ENCODE measurements around the gene SLC6A18. TPM values are rescaled to one million over a fixed set of nuclear protein-coding genes. Genes with fewer than 3 reads are reported as not detected.

SLC6A18 gene, protein sequence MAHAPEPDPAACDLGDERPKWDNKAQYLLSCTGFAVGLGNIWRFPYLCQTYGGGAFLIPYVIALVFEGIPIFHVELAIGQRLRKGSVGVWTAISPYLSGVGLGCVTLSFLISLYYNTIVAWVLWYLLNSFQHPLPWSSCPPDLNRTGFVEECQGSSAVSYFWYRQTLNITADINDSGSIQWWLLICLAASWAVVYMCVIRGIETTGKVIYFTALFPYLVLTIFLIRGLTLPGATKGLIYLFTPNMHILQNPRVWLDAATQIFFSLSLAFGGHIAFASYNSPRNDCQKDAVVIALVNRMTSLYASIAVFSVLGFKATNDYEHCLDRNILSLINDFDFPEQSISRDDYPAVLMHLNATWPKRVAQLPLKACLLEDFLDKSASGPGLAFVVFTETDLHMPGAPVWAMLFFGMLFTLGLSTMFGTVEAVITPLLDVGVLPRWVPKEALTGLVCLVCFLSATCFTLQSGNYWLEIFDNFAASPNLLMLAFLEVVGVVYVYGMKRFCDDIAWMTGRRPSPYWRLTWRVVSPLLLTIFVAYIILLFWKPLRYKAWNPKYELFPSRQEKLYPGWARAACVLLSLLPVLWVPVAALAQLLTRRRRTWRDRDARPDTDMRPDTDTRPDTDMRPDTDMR
- total RNA-seq: under 1 TPM in 1 of 2 experiments, not detected in 1; 0.10 TPM

DNA sequence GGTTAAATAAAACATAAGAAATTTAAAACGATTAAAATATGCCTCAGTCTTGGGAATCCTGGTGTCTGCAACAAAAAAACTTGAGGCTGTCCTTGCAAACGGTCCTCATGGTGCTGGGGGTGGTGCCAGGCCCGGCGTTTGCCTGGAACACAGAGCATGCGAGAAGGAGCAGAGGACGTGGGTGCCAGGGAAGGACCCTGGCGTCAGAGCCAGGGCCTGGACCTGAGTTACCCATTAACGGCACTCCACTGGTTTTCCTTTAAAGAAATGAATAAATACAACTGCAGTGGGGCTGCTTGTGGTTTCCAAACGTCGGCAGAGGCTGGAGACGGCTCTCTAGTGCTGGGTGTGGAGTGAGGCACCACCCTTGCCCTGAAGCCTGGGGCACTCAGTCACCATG lies at the start of gene SLC6A18:
Gene SLC6A18, plus strand, starts transcription at position 301 of the 400 bp plus-strand sequence. Its CDS starts 97 bp downstream, at position 398.

DNA sequence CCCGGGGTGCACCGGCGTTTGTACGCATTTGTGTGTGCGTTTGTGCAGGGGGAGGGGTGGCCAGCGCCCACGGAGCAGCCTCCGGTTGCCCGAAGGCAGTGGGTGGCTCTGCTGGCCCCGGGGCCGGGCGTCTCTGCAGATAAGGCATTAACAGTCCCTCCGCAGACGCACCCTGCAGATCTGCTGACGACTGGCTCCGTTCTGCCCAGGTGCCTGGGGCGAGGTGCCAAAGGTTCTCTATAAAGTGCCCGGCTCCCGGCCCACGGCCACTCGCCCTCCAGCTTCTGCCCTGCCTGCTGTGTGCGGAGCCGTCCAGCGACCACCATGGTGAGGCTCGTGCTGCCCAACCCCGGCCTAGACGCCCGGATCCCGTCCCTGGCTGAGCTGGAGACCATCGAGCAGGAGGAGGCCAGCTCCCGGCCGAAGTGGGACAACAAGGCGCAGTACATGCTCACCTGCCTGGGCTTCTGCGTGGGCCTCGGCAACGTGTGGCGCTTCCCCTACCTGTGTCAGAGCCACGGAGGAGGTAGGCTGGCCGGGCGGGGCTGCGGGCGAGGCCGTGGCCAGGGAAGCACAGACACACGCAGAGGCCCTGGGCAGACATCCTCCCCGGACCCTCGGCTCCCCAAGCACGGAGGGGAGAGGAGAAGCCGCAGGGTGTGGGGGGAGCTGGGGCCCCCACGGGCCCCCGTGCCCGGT lies 23.7 kb upstream of the SLC6A18 start, which contains the start of gene SLC6A19:
Gene SLC6A19, plus strand, starts transcription at position 269 of the 699 bp plus-strand sequence. Its CDS starts 56 bp downstream, at position 325.

DNA sequence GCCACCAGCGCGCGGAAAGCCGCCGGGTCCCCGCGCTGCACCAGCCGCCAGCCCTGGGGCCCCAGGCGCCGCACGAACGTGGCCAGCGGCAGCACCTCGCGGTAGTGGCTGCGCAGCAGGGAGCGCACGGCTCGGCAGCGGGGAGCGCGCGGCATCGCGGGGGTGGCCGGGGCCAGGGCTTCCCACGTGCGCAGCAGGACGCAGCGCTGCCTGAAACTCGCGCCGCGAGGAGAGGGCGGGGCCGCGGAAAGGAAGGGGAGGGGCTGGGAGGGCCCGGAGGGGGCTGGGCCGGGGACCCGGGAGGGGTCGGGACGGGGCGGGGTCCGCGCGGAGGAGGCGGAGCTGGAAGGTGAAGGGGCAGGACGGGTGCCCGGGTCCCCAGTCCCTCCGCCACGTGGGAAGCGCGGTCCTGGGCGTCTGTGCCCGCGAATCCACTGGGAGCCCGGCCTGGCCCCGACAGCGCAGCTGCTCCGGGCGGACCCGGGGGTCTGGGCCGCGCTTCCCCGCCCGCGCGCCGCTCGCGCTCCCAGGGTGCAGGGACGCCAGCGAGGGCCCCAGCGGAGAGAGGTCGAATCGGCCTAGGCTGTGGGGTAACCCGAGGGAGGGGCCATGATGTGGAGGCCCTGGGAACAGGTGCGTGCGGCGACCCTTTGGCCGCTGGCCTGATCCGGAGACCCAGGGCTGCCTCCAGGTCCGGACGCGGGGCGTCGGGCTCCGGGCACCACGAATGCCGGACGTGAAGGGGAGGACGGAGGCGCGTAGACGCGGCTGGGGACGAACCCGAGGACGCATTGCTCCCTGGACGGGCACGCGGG lies 69.9 kb downstream of the SLC6A18 start, which contains the start of gene TERT:
Gene TERT, minus strand, starts transcription at position 234 of the 815 bp plus-strand sequence. Its CDS starts 79 bp downstream, at position 155.

Other genes with a start within 250 kb of the SLC6A18 start
- gene NKD2, start 216.6 kb upstream of the SLC6A18 start, total RNA-seq: 1 to 10 TPM; 2.9 to 4.9 TPM
- gene SLC12A7, start 113.3 kb upstream of the SLC6A18 start, total RNA-seq: 10 to 100 TPM; 93.9 to 98.0 TPM
- gene SLC6A19, start 23.8 kb upstream of the SLC6A18 start, total RNA-seq: not detected
- 1 to 10 TPM; 1.9 to 4.0 TPM for gene TERT, start 69.7 kb downstream of the SLC6A18 start, total RNA-seq
- gene CLPTM1L, start 119.7 kb downstream of the SLC6A18 start, total RNA-seq: 10 to 100 TPM; 94.9 to 98.6 TPM
- not detected for gene SLC6A3, start 220.1 kb downstream of the SLC6A18 start, total RNA-seq

Measured in activated naive CD4-positive, alpha-beta T cell treated with anti-CD3 and anti-CD28 coated beads, Interleukin-2, amount 10 ng/mL, durations not matched to agents 5 hours and 36 hours (primary cell).